ENCODE results near the gene LRMDA.

DNA sequence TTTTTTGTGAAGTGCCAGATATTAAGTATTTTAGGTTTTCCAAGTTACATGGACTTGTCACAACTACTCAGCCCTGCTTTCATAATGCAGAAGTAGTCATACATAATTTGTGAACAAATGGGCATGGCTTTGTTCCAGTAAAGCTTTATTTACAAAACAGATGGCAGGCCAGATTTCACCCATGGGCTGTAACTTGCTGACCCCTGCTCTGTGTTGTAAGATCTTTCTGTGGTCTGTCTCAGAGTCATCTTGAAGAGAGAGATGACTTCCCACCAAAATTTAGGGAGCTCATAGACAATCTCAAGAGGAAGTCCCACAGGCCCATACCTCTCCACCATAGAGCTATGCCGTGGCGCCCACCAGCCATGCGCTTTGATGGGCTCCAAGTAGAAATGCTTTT is 616.1 kb downstream of the LRMDA start:
- TF ChIP-seq, protein P1, sequence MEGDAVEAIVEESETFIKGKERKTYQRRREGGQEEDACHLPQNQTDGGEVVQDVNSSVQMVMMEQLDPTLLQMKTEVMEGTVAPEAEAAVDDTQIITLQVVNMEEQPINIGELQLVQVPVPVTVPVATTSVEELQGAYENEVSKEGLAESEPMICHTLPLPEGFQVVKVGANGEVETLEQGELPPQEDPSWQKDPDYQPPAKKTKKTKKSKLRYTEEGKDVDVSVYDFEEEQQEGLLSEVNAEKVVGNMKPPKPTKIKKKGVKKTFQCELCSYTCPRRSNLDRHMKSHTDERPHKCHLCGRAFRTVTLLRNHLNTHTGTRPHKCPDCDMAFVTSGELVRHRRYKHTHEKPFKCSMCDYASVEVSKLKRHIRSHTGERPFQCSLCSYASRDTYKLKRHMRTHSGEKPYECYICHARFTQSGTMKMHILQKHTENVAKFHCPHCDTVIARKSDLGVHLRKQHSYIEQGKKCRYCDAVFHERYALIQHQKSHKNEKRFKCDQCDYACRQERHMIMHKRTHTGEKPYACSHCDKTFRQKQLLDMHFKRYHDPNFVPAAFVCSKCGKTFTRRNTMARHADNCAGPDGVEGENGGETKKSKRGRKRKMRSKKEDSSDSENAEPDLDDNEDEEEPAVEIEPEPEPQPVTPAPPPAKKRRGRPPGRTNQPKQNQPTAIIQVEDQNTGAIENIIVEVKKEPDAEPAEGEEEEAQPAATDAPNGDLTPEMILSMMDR (conservative IDR thresholded peaks at IDR 0.05; ENCODE audit: low read depth, low read length): no peak
- TF ChIP-seq EZH2 (IDR thresholded peaks at IDR 0.05; ENCODE audit: borderline replicate concordance, low read depth, low read length, poor library complexity, severe bottlenecking): no peak
